ENCODE data around the gene ATXN7L2.

ATXN7L2 gene

DNA sequence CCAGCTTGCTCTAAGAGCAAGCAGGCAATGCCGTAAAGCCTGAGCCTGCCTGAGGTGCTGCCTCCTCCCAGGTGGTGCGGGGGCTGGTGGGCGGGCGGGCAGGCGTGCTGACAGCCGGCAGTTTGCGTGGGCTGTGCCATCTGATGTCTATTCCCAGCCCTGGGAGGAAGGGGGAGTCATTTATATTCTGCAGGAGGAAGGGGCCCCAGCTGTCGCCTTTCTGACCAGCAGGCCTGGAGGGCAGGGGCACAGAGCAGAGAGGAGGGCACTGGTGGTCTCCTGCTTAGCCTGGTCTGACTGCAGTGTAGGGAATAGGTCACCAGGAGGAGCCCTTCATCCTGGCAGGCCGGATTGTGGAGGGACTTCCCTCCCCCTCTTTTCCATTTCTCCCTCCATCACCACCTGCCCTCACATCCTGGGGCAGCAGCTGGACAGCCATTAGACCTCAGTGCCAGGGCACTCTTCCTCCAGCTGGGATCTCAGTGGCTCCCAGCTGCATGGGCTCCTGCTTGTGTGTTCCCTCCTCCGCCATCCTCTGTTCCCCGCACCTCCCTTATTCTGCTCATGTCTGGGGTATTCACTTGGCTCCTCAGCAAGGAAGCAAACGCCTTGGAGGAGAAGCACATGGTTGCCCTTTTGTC lies 14.6 kb downstream of the ATXN7L2 start:
- DNase-seq (ENCODE audit: low read depth, low spot score): peak; percentile 80

GRCh38 chr1:109499081-109499480 lies 15.4 kb downstream of the ATXN7L2 start:
- DNase-seq (ENCODE audit: low read depth, low spot score): no peak

GRCh38 chr1:109499661-109500536 lies 16.2 kb downstream of the ATXN7L2 start:
- DNase-seq (ENCODE audit: low read depth, low spot score): peak; percentile 60

DNA sequence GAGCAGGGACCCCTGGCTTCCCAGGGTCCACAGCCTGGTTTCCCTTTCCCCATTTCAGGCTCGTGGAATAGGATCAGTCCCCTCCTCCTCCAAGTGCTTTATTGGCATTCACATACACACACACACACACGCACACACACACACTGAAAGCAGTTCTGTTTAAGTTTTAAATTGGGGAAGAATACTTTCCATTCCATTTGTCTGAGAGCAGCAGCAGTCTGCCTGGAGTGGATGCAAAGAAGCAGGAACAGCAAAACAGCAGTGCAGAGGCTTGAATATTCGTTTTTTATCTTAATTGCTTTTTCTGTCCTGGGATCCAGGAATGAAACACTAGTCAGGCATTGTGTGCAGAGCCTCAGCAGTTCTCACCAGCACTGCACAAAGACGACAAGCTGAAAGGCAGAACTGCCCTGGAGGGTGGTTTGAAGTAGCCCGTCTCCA lies 17.3 kb downstream of the ATXN7L2 start:
- DNase-seq (ENCODE audit: low read depth, low spot score): no peak

- DNase-seq (ENCODE audit: low read depth, low spot score): no peak
Measured at GRCh38 chr1:109501644-109502363, 18.1 kb downstream of the ATXN7L2 start.

- no peak for DNase-seq (ENCODE audit: low read depth, low spot score)
Measured at GRCh38 chr1:109502364-109502851, 18.7 kb downstream of the ATXN7L2 start.

GRCh38 chr1:109503935-109504334 lies 20.2 kb downstream of the ATXN7L2 start:
- no peak for DNase-seq (ENCODE audit: low read depth, low spot score)

DNA sequence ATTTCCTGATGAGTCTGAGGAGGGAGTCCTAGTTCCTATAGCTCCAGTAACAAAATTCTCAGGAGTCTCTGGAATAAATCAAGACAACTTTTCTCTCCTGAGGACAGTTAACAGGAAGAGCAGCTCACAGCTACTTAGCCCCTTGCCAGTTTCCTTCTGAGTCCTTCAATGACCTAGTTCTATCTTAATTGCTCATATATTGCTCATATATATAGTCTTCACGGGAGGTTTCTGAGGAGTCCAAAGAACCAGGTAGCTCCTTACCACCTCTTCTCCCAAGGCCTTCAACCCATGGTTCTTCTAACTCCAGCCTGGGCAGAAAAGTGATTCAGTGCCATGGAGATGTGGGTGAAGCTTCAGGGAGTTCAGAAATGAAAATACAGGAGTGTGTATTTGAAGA lies 21.3 kb downstream of the ATXN7L2 start:
- no peak for DNase-seq (ENCODE audit: low read depth, low spot score)

- DNase-seq (ENCODE audit: low read depth, low spot score): no peak
Measured at GRCh38 chr1:109508001-109508872, 24.5 kb downstream of the ATXN7L2 start.

- DNase-seq (ENCODE audit: low read depth, low spot score): no peak
Measured at GRCh38 chr1:109508873-109509175, 25.1 kb downstream of the ATXN7L2 start.

GRCh38 chr1:109509176-109510134 lies 25.8 kb downstream of the ATXN7L2 start, which contains the start of gene AMIGO1:
Gene AMIGO1, minus strand, starts transcription at chr1:109509727. Its CDS starts 815 bp downstream, at chr1:109508912.
- peak; percentile 57 for DNase-seq (ENCODE audit: low read depth, low spot score)

GRCh38 chr1:109513110-109513710 lies 29.5 kb downstream of the ATXN7L2 start:
- no peak for DNase-seq (ENCODE audit: low read depth, low spot score)

- DNase-seq (ENCODE audit: low read depth, low spot score): no peak
Measured at GRCh38 chr1:109514846-109515245, 31.1 kb downstream of the ATXN7L2 start.

DNA sequence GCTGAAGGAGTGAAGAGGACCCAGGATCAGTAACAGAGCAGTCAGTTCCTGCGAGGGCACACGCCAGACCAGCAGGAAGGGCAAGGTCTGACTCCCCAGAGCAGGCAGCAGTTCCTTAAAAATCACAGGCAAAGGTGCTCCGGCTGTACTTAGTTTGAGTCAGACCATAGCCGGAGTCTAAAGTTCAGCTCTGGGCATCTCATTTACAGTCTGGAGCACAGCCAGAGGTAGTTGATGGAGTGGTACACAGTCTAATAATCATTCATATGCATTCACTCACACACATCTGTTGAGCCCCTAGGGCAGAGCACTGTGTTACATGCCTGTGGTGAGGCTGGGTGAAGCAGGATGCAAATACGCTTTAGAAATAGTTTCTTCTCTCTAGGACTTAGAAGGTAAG lies 33.2 kb downstream of the ATXN7L2 start:
- no peak for DNase-seq (ENCODE audit: low read depth, low spot score)

GRCh38 chr1:109517337-109517736 lies 33.6 kb downstream of the ATXN7L2 start:
- DNase-seq (ENCODE audit: low read depth, low spot score): no peak

DNA sequence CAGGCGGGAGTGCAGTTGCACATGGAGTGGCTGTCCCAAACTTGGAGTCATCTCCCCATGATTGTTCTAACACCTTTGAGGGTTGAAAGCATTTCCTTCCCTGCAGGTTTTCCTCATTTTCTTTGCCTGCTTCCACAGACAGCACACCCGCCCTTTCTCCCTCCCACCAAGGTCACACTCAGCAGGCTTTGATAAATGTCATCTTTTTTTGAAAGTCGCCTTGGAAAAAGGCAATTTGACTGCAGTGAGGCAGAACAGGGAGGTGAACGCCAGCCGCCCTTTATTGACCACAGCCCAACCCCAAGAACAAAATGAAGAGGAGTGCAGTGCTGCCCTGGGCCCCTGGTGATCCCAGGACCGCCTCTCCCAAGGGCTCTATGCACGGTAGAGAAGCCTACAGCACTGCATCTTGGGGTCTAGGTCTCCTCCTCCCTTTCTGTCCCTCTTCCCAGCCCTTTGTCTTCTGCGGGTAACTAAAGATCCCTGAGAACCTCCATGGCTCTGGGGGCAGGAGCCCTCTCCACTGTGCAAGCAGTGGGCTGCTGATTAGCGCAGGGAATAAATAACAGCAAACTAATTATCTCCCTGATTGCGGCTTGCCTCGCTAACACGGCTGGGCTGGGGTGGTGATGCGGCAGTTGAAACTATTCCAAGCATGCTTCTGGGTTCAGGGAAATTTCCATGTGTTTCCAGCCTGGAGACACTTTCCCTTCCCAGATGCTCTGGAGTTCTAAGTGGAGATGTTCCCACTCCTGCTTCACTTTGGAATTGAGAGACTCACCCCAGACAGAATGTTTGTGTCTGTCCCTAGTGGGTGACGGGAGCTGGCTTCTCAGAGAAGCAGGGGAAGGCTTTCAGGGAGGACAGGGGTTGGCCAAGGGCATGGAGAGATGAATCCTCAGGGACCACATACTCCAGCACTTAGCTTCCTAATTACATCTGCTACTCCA lies 37.6 kb downstream of the ATXN7L2 start:
- no peak for DNase-seq (ENCODE audit: low read depth, low spot score)

GRCh38 chr1:109522026-109522425 lies 38.3 kb downstream of the ATXN7L2 start:
- no peak for DNase-seq (ENCODE audit: low read depth, low spot score)

DNA sequence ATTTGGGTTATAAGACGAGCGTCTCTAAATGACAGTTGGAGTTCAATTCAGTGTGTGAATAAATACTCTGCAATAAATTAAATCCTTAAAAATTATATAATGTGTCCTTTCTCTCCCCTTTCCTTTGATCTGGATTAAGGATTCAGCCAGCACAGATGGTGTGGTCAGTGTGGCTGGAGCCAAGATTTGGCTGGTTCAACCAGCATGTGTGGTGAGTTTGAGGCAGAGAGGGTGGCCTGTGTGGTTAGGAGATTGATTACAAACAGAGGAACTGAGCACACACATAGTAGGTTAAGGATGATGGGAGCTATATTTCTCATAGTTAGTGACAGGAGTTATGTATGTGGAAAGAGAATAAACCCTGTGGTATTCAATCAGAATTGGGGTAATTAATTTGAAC lies 40.0 kb downstream of the ATXN7L2 start:
- DNase-seq (ENCODE audit: low read depth, low spot score): no peak

All from ELF-1 (cell line).